K562 (cell line): ENCODE measurements around the gene VPS13C.

Experiments
- CTCF ChIP-seq, 3 experiments: IDR thresholded peaks in 2 of 3; conservative IDR thresholded peaks in 1 of 3; 2 replicates each; pipeline ENCODE4 v1.5.1; 2011 to 2012; ENCODE audit warnings: low read length in 3 of 3, mild to moderate bottlenecking in 3 of 3, control low read depth in 2 of 3, improper control_type of control experiment in 1 of 3, inconsistent platforms in 1 of 3, low read depth in 1 of 3, mixed read lengths in 1 of 3, moderate library complexity in 1 of 3; ENCODE audit not compliant: insufficient read depth in 2 of 3
- ETV6 ChIP-seq, 3 experiments: fragments of 150-350 bp in 1 of 3; sonication (generic) in 1 of 3; formaldehyde crosslinking in 1 of 3; IDR thresholded peaks; 2 replicates each; pipeline versions ENCODE4 v1.6.1 to v1.8.0; 2014 to 2022; ENCODE audit warnings: borderline replicate concordance in 2 of 3, low read depth in 2 of 3, antibody characterized with exemption in 1 of 3, low read length in 1 of 3, mild to moderate bottlenecking in 1 of 3, missing genetic modification reagents in 1 of 3
- EZH2 ChIP-seq: IDR thresholded peaks from 2 replicates; pipeline ENCODE4 v1.6.1; 2012; ENCODE audit warnings: low read depth, mild to moderate bottlenecking, inconsistent platforms, low read length, borderline replicate concordance
- JUNB ChIP-seq: fragments of 450-650 bp; formaldehyde crosslinking; conservative IDR thresholded peaks from 2 replicates; pipeline ENCODE4 v1.4.0; 2020; ENCODE audit warnings: mild to moderate bottlenecking
- MAFK ChIP-seq: IDR thresholded peaks from 2 replicates; pipeline ENCODE4 v1.6.1; 2011; ENCODE audit warnings: low read length, improper control_type of control experiment
- PCBP2 ChIP-seq: fragments of 200-400 bp; formaldehyde crosslinking; IDR thresholded peaks from 2 replicates; pipeline ENCODE4 v1.6.1; 2018; ENCODE audit warnings: low read length, low read depth, mild to moderate bottlenecking, moderate library complexity; ENCODE audit not compliant: poor library complexity, severe bottlenecking
- POLR2AphosphoS5 ChIP-seq: IDR thresholded peaks from 2 replicates; pipeline ENCODE4 v1.6.1; 2011; ENCODE audit warnings: mild to moderate bottlenecking, low read depth, low read length, moderate library complexity; ENCODE audit not compliant: control insufficient read depth, insufficient read depth
- RAD21 ChIP-seq, 2 experiments: fragments of 250-450 bp in 1 of 2; fragments of 450-650 bp in 1 of 2; sonication (Bioruptor Pico) in 1 of 2; formaldehyde crosslinking in 1 of 2; IDR thresholded peaks in 1 of 2; conservative IDR thresholded peaks in 1 of 2; 2 replicates each; pipeline versions ENCODE4 v1.4.0 to v1.8.0; 2020 to 2022; ENCODE audit warnings: mild to moderate bottlenecking in 2 of 2, moderate library complexity in 1 of 2
- SMAD3 ChIP-seq: fragments of 450-650 bp; formaldehyde crosslinking; conservative IDR thresholded peaks from 2 replicates; pipeline ENCODE4 v1.4.0; 2020; ENCODE audit warnings: mild to moderate bottlenecking
- SMARCA4 ChIP-seq: fragments of 450-650 bp; IDR thresholded peaks from 2 replicates; pipeline ENCODE4 v1.6.1; 2016
- TF ChIP-seq, protein P1 (sequence below), 2 experiments: IDR thresholded peaks; 2 replicates each; pipeline ENCODE4 v1.6.1; 2011; ENCODE audit warnings: borderline replicate concordance in 1 of 2, control low read depth in 1 of 2, low read depth in 1 of 2, low read length in 1 of 2, mild to moderate bottlenecking in 1 of 2, mixed read lengths in 1 of 2, moderate library complexity in 1 of 2; ENCODE audit not compliant: insufficient read depth in 1 of 2, insufficient read length in 1 of 2, poor library complexity in 1 of 2, severe bottlenecking in 1 of 2; ENCODE audit errors: extremely low read depth in 1 of 2
- TF ChIP-seq, protein P2 (sequence below), 2 experiments: fragments of 450-650 bp; formaldehyde crosslinking in 1 of 2; IDR thresholded peaks; 2 replicates each; pipeline versions ENCODE4 v1.4.0 to v1.6.1; 2014 to 2020; ENCODE audit warnings: mild to moderate bottlenecking in 2 of 2, borderline replicate concordance in 1 of 2, low read depth in 1 of 2

DNA sequence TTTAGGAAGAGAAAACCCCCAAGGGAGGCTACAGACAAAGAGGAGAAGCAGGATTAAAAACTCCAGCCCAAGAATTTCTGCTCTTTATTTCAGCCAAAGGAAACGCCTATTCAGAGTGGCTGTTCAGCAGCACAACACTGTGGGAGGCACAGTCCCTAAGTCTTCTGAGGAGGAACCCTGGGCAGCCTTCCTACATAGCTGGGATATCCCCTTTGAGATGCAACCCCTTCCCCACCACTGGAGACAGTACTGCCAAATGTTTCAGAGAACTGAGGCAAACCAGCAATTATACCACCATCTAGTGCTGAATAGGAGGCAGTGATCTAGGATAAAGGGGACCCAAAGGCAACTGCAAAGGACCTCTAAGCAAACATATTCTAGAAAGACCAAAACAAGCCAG, 168.1 kb downstream of the VPS13C start:
- TF ChIP-seq CTCF (IDR thresholded peaks at IDR 0.05 in 2 of 3, conservative IDR thresholded peaks at IDR 0.05 in 1 of 3; ENCODE audit: insufficient read depth in 2 of 3, low read depth in 1 of 3, low read length in 3 of 3) (peak in 1 of 3 experiments; percentile 12; a peak in 1 of 6 replicates), SMARCA4 (no peak), POLR2AphosphoS5 (no peak), PCBP2 (no peak), SMAD3 (no peak), EZH2 (no peak), RAD21 (CRISPR knock-in tag; conservative IDR thresholded peaks at IDR 0.05 in 1 of 2, IDR thresholded peaks at IDR 0.05 in 1 of 2) (no peak), ETV6 (IDR thresholded peaks at IDR 0.05; ENCODE audit: borderline replicate concordance in 1 of 2, low read depth in 2 of 2, low read length in 1 of 2) (no peak), ETV6 (CRISPR knock-in tag; IDR thresholded peaks at IDR 0.05; ENCODE audit: borderline replicate concordance) (no peak), MAFK (no peak), JUNB (CRISPR knock-in tag) (no peak)
- TF ChIP-seq, protein P1, sequence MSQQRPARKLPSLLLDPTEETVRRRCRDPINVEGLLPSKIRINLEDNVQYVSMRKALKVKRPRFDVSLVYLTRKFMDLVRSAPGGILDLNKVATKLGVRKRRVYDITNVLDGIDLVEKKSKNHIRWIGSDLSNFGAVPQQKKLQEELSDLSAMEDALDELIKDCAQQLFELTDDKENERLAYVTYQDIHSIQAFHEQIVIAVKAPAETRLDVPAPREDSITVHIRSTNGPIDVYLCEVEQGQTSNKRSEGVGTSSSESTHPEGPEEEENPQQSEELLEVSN (IDR thresholded peaks at IDR 0.05; ENCODE audit: borderline replicate concordance in 1 of 2, extremely low read depth in 1 of 2, insufficient read depth in 1 of 2, insufficient read length in 1 of 2, low read depth in 1 of 2, low read length in 1 of 2, poor library complexity in 1 of 2, severe bottlenecking in 1 of 2) = no peak
- TF ChIP-seq, protein P2, sequence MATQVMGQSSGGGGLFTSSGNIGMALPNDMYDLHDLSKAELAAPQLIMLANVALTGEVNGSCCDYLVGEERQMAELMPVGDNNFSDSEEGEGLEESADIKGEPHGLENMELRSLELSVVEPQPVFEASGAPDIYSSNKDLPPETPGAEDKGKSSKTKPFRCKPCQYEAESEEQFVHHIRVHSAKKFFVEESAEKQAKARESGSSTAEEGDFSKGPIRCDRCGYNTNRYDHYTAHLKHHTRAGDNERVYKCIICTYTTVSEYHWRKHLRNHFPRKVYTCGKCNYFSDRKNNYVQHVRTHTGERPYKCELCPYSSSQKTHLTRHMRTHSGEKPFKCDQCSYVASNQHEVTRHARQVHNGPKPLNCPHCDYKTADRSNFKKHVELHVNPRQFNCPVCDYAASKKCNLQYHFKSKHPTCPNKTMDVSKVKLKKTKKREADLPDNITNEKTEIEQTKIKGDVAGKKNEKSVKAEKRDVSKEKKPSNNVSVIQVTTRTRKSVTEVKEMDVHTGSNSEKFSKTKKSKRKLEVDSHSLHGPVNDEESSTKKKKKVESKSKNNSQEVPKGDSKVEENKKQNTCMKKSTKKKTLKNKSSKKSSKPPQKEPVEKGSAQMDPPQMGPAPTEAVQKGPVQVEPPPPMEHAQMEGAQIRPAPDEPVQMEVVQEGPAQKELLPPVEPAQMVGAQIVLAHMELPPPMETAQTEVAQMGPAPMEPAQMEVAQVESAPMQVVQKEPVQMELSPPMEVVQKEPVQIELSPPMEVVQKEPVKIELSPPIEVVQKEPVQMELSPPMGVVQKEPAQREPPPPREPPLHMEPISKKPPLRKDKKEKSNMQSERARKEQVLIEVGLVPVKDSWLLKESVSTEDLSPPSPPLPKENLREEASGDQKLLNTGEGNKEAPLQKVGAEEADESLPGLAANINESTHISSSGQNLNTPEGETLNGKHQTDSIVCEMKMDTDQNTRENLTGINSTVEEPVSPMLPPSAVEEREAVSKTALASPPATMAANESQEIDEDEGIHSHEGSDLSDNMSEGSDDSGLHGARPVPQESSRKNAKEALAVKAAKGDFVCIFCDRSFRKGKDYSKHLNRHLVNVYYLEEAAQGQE (IDR thresholded peaks at IDR 0.05; ENCODE audit: borderline replicate concordance) = no peak
- TF ChIP-seq, protein P2 (CRISPR knock-in tag; IDR thresholded peaks at IDR 0.05; ENCODE audit: low read depth) = no peak
